GM19452 (cell line): ENCODE results near the gene KCNJ11.

ENCODE experiments used
- ATAC-seq: cut with Tn5 transposase; IDR thresholded peaks from one replicate; pipeline ENCODE4 v1.9.1; 2021; ENCODE audit not compliant: unreplicated experiment

Gene KCNJ11

DNA sequence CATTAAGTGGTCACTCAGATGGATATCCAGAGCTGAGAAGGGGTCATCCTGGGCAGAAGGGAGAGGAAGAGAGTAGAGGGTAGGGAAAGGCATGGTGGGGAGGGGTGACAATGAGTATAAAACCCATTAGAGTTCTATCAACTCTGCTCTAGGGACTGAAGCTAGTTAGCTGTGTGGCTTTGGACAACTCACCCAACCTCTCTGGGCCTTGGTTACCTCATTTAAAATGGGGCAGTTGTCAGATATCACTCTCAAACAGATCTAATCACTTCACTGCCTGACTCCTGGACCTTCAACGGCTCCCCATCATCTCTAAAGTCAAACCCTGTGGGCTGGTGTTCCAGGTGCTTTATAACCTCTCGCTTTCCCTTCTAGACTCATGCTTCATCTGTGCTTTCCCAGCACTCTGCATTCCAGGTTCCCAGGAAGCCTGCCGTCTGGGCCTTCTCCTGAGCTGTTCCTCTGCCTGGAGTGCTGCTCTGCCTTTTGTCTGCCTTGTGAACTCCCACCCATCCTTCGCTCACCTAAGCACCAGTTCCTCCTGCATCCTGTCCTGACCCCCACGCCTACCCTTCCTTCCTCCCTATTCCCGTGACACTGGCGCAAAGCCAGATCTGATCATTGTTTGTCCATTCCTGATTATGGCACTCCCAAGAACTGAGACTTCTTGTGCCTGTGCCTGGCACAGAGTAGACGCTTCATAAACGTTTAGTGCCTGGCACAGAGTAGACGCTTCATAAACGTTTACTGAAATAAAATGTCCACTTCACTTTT lies 22.3 kb upstream of the KCNJ11 start:
- no peak for ATAC-seq

DNA sequence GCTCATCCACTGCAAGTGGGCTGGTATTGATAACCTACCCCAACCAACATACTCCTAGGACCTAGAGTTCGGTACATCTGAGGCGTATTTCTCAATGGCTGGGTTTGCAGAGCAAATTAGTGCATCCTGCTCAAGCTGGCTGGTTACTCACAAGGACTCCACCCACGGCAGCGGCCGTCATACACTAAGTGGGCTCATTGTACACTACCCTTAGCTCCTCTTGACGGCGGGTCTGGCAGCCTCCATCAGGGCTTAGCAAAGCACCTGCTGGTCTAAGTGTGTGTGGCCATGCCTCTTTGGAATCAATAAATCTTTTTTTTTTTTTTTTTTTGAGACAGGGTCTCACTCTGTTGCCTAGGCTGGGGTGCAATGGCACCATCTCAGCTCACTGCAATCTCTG lies 20.2 kb upstream of the KCNJ11 start:
- no peak for ATAC-seq

DNA sequence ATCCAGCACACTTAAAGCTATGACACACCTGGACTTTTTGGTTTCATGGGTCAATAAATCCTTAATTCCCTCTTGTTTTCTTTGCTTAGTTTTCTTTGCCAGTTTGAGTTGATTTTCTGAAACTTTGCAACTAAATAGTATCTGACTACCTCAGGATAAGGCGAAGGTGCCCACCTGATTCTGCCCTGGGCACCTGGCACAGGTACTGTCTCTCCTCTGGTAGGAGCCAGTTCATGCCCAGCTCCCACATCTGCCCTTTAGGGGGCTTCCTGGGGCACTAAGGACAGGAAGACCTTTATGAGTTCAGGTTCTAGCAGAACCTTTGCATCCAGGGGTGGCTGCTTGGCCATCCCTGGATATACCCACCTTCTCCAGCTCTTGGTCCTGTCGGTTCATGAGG lies 19.6 kb upstream of the KCNJ11 start:
- no peak for ATAC-seq

DNA sequence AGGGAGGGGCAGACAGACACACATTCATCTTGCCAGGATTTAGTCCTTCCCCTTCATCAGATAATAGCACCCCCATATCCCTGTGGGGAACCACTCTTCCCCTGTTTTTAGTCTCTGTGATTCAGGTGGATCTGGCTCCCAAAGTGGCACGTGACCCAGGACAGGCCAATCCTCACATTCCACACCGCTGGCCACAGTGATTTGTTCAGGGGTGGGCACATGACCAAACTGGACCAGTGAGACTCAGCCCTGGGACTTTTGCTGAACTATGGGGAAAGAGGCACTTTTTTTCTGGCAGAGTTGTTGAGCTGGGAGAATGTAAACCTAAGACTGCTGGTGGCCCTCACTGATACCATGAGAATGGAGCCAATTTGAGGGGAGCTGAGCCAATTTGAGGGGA lies 19.1 kb upstream of the KCNJ11 start:
- no peak for ATAC-seq

DNA sequence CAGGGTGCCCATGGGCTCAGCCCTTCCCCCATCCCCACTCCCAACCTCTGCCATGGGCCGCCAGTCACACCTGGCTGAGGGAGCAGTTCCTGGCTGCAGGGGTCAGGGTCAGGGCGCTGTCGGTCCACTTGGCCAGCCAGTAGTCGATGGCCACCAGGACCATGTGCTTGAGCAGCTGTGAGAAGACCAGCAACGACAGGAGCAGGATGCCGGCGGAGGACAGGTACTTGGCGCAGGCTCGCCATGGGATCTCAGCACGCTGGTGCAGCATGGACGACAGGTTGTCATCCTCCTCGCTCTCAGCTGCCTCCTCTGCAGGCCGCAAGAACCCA lies 18.3 kb upstream of the KCNJ11 start:
- no peak for ATAC-seq

DNA sequence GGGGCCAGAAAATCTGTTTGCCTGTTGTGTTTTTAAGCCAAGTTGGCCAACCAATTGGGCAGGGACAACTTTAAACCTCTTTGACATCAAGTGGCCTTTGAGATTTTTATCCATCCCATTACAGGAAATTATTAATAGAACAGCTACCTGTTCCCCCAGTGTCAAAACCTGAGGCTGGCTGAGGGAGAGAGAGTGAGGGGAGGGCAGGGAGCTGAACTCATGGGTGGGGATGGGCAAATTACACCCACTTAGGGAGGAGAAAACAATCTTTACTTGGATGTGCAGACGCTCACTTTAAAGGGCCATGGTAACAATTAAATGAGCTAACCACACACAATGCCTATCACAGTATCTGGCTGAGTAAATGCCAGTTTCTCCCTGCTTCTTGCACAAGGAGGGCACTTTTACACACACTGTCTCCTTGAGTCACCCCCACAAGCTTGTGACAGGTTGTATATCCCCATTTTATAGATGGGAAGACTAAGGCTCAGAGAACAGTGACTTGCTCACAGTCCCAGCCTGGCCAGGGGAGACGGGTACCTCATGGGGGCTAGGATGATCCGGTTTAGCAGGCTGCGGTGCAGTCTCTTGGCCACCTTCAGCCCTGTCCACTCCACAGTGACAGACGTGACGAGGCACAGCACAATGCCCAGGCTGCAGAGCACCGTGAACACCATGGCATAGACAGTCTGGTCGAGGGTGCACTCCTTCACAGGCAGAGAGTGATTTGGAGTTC lies 17.8 kb upstream of the KCNJ11 start:
- ATAC-seq: no peak

- ATAC-seq: peak; percentile 44
These were observed 17.0 kb upstream of the KCNJ11 start for GRCh38 chr11:17405232-17406005.

DNA sequence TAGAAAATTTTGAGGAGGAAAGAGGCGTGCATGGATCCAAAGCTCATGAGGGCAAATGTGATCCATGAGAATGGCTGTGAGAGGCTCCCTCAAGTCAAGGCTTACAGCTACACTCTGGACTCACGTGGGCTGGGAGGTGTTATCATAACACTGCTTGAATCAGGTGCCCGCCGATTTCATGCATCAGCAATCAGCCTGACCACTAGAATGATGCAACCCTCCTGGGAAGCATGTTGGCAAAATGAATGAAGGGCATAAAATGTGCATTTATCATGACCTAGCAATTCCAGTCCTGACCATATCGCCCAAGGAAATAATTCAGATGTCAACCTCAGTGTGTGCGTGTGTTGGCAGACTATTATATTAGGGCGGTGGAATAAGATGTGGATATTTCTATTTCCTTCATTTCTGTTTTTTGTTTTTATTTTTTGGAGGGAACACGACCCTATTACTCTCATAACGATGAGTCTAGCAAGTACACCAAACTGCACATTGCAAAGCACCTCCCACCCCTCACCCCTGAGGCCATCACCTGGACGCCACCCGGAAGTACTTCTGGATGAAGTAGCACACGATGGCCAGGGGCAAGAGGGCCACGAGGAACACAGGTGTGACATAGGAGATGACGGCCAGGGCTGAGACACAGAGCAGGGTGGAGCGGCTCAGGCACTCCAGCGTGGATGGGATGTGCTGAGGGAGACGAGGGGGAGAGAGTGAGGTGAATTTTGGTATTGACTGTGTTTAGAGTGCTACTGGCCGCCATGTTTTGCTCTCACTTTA lies 15.7 kb upstream of the KCNJ11 start:
- ATAC-seq: no peak

DNA sequence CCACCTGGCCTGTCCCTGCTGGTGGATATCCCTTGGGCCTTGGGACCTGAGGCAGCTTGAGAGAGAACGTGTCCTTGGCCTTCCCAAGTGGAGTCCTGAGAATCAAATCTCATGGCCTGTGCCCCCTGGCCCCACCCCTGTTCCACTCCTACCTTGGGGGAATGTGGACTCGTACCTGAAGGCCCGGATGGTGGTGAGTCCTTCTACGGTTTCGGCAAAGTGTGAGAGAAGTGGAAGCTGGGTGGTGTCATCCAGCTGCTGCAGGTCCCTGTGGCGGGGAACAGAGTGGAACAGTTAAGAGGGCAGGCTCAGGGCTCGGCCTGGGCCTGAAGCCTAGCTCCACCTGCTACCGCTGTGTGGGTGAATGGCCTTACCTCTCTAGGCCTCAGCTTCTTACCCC lies 14.0 kb upstream of the KCNJ11 start:
- ATAC-seq: no peak

DNA sequence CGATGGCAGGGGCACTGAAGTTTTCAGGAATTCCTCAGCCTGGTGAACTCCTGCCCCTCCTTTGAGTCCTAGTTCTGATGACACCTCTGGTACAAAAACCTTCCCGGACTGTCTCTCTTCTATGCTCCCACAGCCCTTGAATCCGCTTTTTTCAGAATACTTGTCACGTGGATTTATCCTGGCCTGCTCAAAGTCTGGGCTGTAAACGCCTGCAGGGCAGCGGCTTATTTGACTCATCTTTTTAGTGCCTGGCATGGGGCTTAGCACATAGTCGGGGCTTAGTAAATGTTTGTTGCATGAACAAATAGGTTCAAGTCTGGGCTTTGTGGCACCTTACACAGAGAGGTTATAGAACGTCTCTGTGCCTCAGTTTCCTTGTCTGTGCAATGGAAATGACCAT lies 13.4 kb upstream of the KCNJ11 start:
- ATAC-seq: no peak

- no peak for ATAC-seq
These were observed 12.9 kb upstream of the KCNJ11 start for GRCh38 chr11:17401316-17401715.

DNA sequence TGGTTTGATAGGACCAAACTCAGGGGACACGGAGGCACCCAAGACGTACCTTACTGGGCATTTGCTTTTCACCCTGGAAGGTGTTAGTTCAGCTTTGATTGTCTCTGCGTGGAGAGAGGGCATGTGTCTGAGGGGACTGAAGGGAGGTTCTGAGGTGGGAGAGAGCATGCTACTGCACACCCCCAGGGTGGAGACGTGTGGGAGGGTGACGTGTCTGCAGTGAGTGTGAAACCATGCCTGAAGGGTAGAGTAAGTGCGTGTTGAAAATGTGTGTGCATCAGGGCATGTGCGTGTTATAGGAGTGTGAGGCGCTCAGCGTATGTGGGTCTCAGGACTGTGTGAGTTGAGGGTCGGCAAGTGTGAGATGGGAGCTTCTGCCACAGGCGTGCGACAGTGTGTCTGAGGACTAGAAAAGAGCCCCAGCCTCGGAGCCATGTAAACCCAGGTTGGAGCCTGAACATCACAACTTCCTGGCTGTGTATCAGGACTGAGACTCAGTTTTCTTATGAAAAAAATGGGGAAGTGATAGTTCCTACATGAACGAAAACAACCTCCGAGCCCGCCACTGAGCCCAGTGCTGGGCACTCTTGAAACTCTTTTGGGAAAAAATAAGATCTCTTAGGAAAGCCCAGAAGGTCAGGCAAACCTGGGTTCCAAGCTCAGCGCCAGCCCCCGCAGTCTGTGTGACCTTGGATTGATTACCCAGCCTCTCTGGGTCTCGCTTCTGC lies 11.8 kb upstream of the KCNJ11 start:
- ATAC-seq: peak; percentile 74

- no peak for ATAC-seq
These were observed 10.8 kb upstream of the KCNJ11 start for GRCh38 chr11:17399236-17399635.

- no peak for ATAC-seq
These were observed 9.0 kb upstream of the KCNJ11 start for GRCh38 chr11:17397311-17398002.

DNA sequence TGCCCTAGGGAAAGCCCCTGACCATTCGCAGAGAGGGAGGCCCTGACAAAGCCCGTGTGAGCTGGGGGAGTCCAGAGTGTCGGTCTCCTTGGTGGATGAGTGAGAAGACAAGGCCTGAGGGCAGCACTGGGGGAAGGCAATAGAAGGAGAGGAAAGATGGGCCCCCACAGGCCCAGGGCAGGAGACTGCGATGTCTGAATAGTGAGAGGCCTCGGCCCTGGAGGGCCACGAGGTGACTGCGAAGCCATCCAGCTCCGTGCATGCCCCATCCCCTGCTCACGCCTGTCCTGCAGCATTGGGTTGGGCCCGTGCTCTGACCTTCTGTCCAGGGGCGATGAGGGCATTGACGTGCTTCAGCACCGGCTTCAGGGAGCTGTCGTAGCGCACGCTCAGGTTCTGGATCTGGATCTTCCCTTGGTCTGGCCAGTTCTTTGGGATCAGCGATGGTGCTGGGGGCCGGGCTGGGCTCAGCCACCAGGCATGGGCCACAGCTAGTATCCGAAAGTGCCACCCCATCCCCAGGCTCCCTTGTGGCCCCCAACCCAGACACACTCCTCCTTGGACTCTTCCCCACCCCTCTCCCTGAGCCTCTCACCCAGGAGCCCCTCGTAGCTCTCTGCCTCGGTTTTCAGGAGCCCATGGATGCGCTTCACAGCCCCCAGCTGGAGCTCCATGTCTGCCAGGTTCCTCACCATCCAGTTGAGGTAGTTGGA lies 8.3 kb upstream of the KCNJ11 start:
- ATAC-seq: no peak

GRCh38 chr11:17395978-17396377 lies 7.5 kb upstream of the KCNJ11 start:
- ATAC-seq: no peak

GRCh38 chr11:17395554-17395961 lies 7.1 kb upstream of the KCNJ11 start:
- ATAC-seq: no peak

DNA sequence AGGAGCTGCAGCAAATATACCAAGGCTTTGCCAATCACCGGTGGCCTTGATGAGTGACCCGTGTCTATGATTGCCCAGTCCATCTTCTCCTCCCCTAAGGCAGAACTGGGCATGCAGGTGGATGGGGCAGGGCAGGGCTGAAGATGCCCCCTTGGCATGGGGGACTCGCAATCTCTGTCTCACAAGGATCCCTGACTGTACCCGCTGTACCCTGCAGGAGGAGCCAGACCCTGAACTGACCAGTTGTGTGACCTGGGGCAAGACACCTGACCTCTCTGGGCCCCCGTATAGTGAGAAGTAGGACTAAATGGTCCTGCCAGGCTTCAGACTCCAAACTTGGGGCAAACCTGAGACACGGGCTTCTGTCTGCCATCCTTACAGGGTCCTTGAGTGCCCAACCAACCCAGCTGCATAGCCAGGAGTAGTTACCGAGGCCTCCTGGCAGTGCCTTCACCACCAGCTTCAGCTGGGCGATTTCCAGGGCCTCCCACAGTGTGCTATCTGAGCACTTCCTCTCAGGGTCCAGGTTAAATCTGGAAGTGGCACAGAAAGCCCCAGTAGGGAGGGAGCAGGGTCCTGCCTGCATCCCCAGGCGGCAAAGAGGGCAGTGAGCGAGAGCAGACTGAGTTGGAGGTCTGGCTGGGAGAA lies 6.4 kb upstream of the KCNJ11 start:
- no peak for ATAC-seq

DNA sequence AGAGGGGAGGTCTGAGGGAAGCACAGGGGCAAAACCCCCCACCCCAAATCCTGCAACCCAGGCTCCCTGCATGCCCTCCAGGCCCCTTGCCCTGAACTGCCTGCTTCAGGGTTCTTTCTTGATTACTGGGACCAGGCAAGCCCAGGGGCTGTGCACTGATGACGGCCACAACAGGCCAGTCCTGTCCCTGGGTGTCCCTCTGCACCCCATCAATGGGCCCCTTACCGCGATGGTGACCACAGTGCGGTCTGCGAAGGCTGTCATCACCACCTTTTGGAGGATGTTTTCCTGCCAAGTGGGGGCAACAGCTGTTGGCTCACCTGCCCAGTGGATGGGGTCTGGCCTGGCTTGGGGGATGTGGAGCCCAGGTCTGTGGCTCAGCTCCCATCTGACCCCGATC lies 5.0 kb upstream of the KCNJ11 start:
- no peak for ATAC-seq
